Measurements from ENCODE around the gene NAT8L.
A peak's percentile ranks its signal among the peaks of the same experiment; 100 is the strongest.

The NAT8L gene

GRCh38 chr4:2043396-2044118 lies 15.6 kb upstream of the NAT8L start:
- no peak for DNase-seq (ENCODE audit: extremely low read depth, low read depth)
- H3K4me3 ChIP-seq (replicated peaks; ENCODE audit: low read depth, low read length) = no peak overlapping the region
- no peak for TF ChIP-seq CTCF (IDR thresholded peaks at IDR 0.05; ENCODE audit: low read depth, low read length, missing control alignments)

- no peak overlapping the region for H3K4me3 ChIP-seq (replicated peaks; ENCODE audit: low read depth, low read length)
- TF ChIP-seq CTCF (IDR thresholded peaks at IDR 0.05; ENCODE audit: low read depth, low read length, missing control alignments) = no peak
- DNase-seq (ENCODE audit: extremely low read depth, low read depth) = no peak
Observed at GRCh38 chr4:2044119-2044485, 15.0 kb upstream of the NAT8L start.

- DNase-seq (ENCODE audit: extremely low read depth, low read depth) = no peak
- no peak for TF ChIP-seq CTCF (IDR thresholded peaks at IDR 0.05; ENCODE audit: low read depth, low read length, missing control alignments)
- H3K4me3 ChIP-seq (replicated peaks; ENCODE audit: low read depth, low read length) = no peak overlapping the region
Observed at GRCh38 chr4:2044542-2045517, 14.3 kb upstream of the NAT8L start.

GRCh38 chr4:2045518-2045951 lies 13.6 kb upstream of the NAT8L start:
- no peak for DNase-seq (ENCODE audit: extremely low read depth, low read depth)
- TF ChIP-seq CTCF (IDR thresholded peaks at IDR 0.05; ENCODE audit: low read depth, low read length, missing control alignments) = peak; percentile 52
- H3K4me3 ChIP-seq (replicated peaks; ENCODE audit: low read depth, low read length) = no peak overlapping the region

GRCh38 chr4:2046031-2046961 lies 12.8 kb upstream of the NAT8L start:
- no peak overlapping the region for H3K4me3 ChIP-seq (replicated peaks; ENCODE audit: low read depth, low read length)
- no peak for DNase-seq (ENCODE audit: extremely low read depth, low read depth)
- TF ChIP-seq CTCF (IDR thresholded peaks at IDR 0.05; ENCODE audit: low read depth, low read length, missing control alignments) = no peak

- no peak for TF ChIP-seq CTCF (IDR thresholded peaks at IDR 0.05; ENCODE audit: low read depth, low read length, missing control alignments)
- DNase-seq (ENCODE audit: extremely low read depth, low read depth) = no peak
- H3K4me3 ChIP-seq (replicated peaks; ENCODE audit: low read depth, low read length) = no peak overlapping the region
Observed at GRCh38 chr4:2047031-2047660, 12.0 kb upstream of the NAT8L start.

Measured in HFF-Myc (cell line).